Measurements from ENCODE around the gene SPIC.

SPIC gene

GRCh38 chr12:101474711-101475386 lies at the start of gene SPIC:
Gene SPIC (plus strand): TSS chr12:101475336. CDS start chr12:101476905, 1,569 bp downstream.
- TF ChIP-seq, protein P1, sequence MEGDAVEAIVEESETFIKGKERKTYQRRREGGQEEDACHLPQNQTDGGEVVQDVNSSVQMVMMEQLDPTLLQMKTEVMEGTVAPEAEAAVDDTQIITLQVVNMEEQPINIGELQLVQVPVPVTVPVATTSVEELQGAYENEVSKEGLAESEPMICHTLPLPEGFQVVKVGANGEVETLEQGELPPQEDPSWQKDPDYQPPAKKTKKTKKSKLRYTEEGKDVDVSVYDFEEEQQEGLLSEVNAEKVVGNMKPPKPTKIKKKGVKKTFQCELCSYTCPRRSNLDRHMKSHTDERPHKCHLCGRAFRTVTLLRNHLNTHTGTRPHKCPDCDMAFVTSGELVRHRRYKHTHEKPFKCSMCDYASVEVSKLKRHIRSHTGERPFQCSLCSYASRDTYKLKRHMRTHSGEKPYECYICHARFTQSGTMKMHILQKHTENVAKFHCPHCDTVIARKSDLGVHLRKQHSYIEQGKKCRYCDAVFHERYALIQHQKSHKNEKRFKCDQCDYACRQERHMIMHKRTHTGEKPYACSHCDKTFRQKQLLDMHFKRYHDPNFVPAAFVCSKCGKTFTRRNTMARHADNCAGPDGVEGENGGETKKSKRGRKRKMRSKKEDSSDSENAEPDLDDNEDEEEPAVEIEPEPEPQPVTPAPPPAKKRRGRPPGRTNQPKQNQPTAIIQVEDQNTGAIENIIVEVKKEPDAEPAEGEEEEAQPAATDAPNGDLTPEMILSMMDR (IDR thresholded peaks at IDR 0.05; ENCODE audit: control insufficient read depth, insufficient read depth, low read depth, low read length, missing control alignments): no peak
- DNase-seq (ENCODE audit: low read depth): no peak
- H3K4me3 ChIP-seq (ENCODE audit: control insufficient read depth, low read depth, low read length): no peak within 1 kb of the TSS

GRCh38 chr12:101430456-101430855 lies 44.7 kb upstream of the SPIC start:
- H3K4me3 ChIP-seq (ENCODE audit: control insufficient read depth, low read depth, low read length): no peak overlapping the region
- TF ChIP-seq, protein P1 (IDR thresholded peaks at IDR 0.05; ENCODE audit: control insufficient read depth, insufficient read depth, low read depth, low read length, missing control alignments): no peak
- no peak for DNase-seq (ENCODE audit: low read depth)

DNA sequence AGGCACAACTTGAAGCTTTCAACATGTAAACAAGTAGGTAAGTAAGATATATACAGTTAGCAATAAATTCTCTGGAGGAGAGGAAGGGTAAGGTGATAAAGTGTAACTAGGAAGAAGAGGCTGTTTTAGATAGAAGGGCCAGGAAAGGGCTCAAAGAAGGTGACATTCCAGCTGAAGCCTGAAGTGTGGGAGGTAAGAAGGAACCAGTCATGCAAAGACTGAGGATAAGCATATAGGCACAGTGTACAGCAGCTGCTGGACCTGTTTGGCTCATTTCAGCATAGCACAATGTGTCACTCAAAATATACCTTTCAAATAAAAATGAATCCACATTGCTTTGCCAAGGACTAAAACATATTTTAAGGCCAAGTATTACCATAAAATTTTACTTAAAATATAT lies 39.0 kb upstream of the SPIC start:
- TF ChIP-seq, protein P1 (IDR thresholded peaks at IDR 0.05; ENCODE audit: control insufficient read depth, insufficient read depth, low read depth, low read length, missing control alignments): no peak
- DNase-seq (ENCODE audit: low read depth): no peak
- no peak overlapping the region for H3K4me3 ChIP-seq (ENCODE audit: control insufficient read depth, low read depth, low read length)

GRCh38 chr12:101439236-101439635 lies 35.9 kb upstream of the SPIC start:
- DNase-seq (ENCODE audit: low read depth): no peak
- TF ChIP-seq, protein P1 (IDR thresholded peaks at IDR 0.05; ENCODE audit: control insufficient read depth, insufficient read depth, low read depth, low read length, missing control alignments): no peak
- no peak overlapping the region for H3K4me3 ChIP-seq (ENCODE audit: control insufficient read depth, low read depth, low read length)

DNA sequence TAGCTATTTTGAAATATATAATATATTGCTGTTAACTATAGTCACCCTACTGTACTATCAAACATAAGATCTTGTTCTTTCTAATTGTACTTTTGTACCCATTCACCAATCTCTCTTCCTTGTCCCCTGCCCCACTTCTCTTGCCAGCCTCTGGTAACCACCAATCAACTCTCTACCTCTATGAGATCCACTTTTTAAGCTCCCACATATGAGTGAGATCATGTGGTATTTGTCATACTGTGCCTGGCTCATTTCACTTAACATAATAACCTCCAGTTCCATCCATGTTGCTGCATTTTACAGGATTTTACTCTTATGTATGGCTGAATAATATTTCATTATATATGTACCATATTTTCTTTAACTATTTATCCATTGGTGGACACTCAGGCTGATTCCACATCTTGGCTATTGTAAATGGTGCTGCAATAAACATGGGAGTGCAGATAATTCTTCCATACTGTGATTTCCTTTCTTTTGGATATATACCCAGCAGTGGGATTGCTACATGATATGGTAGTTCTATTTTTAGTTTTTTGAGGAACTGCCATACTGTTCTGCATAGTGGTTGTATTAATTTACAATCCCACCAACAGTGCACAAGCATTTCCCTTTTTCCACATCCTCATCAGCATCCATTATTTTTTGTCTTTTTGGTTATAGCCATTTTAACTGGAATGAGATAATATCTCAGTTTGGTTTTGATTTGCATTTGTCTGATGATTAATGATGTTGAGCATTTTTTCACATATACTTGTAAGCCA lies 33.5 kb upstream of the SPIC start:
- TF ChIP-seq, protein P1 (IDR thresholded peaks at IDR 0.05; ENCODE audit: control insufficient read depth, insufficient read depth, low read depth, low read length, missing control alignments): no peak
- DNase-seq (ENCODE audit: low read depth): no peak
- H3K4me3 ChIP-seq (ENCODE audit: control insufficient read depth, low read depth, low read length): no peak overlapping the region

GRCh38 chr12:101455685-101456084 lies 19.5 kb upstream of the SPIC start:
- no peak overlapping the region for H3K4me3 ChIP-seq (ENCODE audit: control insufficient read depth, low read depth, low read length)
- DNase-seq (ENCODE audit: low read depth): no peak
- TF ChIP-seq, protein P1 (IDR thresholded peaks at IDR 0.05; ENCODE audit: control insufficient read depth, insufficient read depth, low read depth, low read length, missing control alignments): no peak

All from AG09309 (cell line).